K562 (cell line): Measurements from ENCODE around the gene MMP17. TPM values are rescaled to one million over a fixed set of nuclear protein-coding genes. Genes with fewer than 3 reads are reported as not detected.

Experiments used
- ARID1B ChIP-seq: fragments of 450-650 bp; IDR thresholded peaks from 2 replicates; pipeline ENCODE4 v1.6.1; 2016; ENCODE audit warnings: antibody characterized with exemption, mild to moderate bottlenecking, inconsistent platforms
- CREB3 ChIP-seq: fragments of 450-650 bp; conservative IDR thresholded peaks from 2 replicates; pipeline ENCODE4 v1.6.1; 2016; ENCODE audit warnings: missing genetic modification characterization, low read depth, mild to moderate bottlenecking, missing compliant biosample characterization, moderate library complexity
- E2F6 ChIP-seq, 2 experiments: IDR thresholded peaks; 2 replicates each; pipeline ENCODE4 v1.6.1; 2011; ENCODE audit warnings: borderline replicate concordance in 1 of 2, control low read depth in 1 of 2, low read depth in 1 of 2, low read length in 1 of 2, mild to moderate bottlenecking in 1 of 2, mixed read lengths in 1 of 2, moderate library complexity in 1 of 2; ENCODE audit not compliant: insufficient read depth in 1 of 2, insufficient read length in 1 of 2, poor library complexity in 1 of 2, severe bottlenecking in 1 of 2; ENCODE audit errors: extremely low read depth in 1 of 2
- ETV5 ChIP-seq: sonication (generic); formaldehyde crosslinking; IDR thresholded peaks from 2 replicates; pipeline ENCODE4 v1.4.0; 2020; ENCODE audit warnings: low read depth, mild to moderate bottlenecking, missing genetic modification reagents
- GTF2A2 ChIP-seq: IDR thresholded peaks from 2 replicates; pipeline ENCODE4 v1.6.1; 2016; ENCODE audit warnings: mild to moderate bottlenecking, missing genetic modification characterization, missing compliant biosample characterization
- GTF2E2 ChIP-seq: fragments of 200-800 bp; sonication (Bioruptor generic); IDR thresholded peaks from 2 replicates; pipeline ENCODE4 v1.6.1; 2016; ENCODE audit warnings: missing genetic modification characterization, missing compliant biosample characterization
- MLX ChIP-seq, 2 experiments: fragments of 450-650 bp in 1 of 2; sonication (generic) in 1 of 2; formaldehyde crosslinking; conservative IDR thresholded peaks; 2 replicates each; pipeline versions ENCODE4 v1.4.0 to v1.8.1; 2020 to 2022; ENCODE audit warnings: mild to moderate bottlenecking in 1 of 2, missing genetic modification reagents in 1 of 2
- PBX2 ChIP-seq, 2 experiments: IDR thresholded peaks in 1 of 2; conservative IDR thresholded peaks in 1 of 2; 2 replicates each; pipeline ENCODE4 v1.6.1; 2016; ENCODE audit warnings: low read depth in 2 of 2, mild to moderate bottlenecking in 1 of 2, missing compliant biosample characterization in 1 of 2, missing genetic modification characterization in 1 of 2, moderate library complexity in 1 of 2
- POLR2A ChIP-seq: fragments of 450-650 bp; conservative IDR thresholded peaks from 2 replicates; pipeline ENCODE4 v1.6.1; 2016
- RAD21 ChIP-seq, 2 experiments: fragments of 250-450 bp in 1 of 2; fragments of 450-650 bp in 1 of 2; sonication (Bioruptor Pico) in 1 of 2; formaldehyde crosslinking in 1 of 2; IDR thresholded peaks in 1 of 2; conservative IDR thresholded peaks in 1 of 2; 2 replicates each; pipeline versions ENCODE4 v1.4.0 to v1.8.0; 2020 to 2022; ENCODE audit warnings: mild to moderate bottlenecking in 2 of 2, moderate library complexity in 1 of 2
- SAFB ChIP-seq: fragments of 200-400 bp; formaldehyde crosslinking; IDR thresholded peaks from 2 replicates; pipeline ENCODE4 v1.6.1; 2017; ENCODE audit warnings: low read depth, low read length, borderline replicate concordance
- SRF ChIP-seq, 2 experiments: fragments of 250-450, 450-650 bp in 1 of 2; sonication (Bioruptor Pico) in 1 of 2; sonication (generic) in 1 of 2; formaldehyde crosslinking; IDR thresholded peaks; 2 replicates each; pipeline versions ENCODE4 v1.5.0 to v1.5.1; 2020 to 2022; ENCODE audit warnings: mild to moderate bottlenecking in 1 of 2, missing genetic modification reagents in 1 of 2
- TBP ChIP-seq: optimal IDR thresholded peaks from 2 replicates; pipeline ENCODE3; 2011; ENCODE audit warnings: low read depth, low read length, improper control_type of control experiment
- TFAP4 ChIP-seq: sonication (generic); formaldehyde crosslinking; IDR thresholded peaks from 2 replicates; pipeline ENCODE4 v1.8.0; 2022; ENCODE audit warnings: missing genetic modification reagents, mild to moderate bottlenecking, moderate library complexity, borderline replicate concordance
- THAP7 ChIP-seq: fragments of 250-450 bp; sonication (Bioruptor Pico); IDR thresholded peaks from 2 replicates; pipeline ENCODE4 v1.5.0; 2021
- TOE1 ChIP-seq, 2 experiments: fragments of 450-650 bp in 1 of 2; sonication (generic) in 1 of 2; formaldehyde crosslinking in 1 of 2; IDR thresholded peaks; 2 replicates each; pipeline versions ENCODE4 v1.7.1 to v1.8.0; 2016 to 2022; ENCODE audit warnings: borderline replicate concordance in 2 of 2, mild to moderate bottlenecking in 2 of 2, antibody characterized with exemption in 1 of 2, inconsistent platforms in 1 of 2, low read depth in 1 of 2, missing genetic modification reagents in 1 of 2, moderate library complexity in 1 of 2
- ZKSCAN8 ChIP-seq: fragments of 200-800 bp; sonication (Bioruptor generic); IDR thresholded peaks from 2 replicates; pipeline ENCODE4 v1.6.1; 2016; ENCODE audit warnings: missing genetic modification characterization, missing compliant biosample characterization
- ZNF586 ChIP-seq: fragments of 450-650 bp; formaldehyde crosslinking; conservative IDR thresholded peaks from 2 replicates; pipeline ENCODE4 v1.4.0; 2020; ENCODE audit warnings: mild to moderate bottlenecking, moderate library complexity
- polyA plus RNA-seq, 8 experiments: library from polyadenylated mRNA; depleted of rRNA in 4 of 8; stranded (reverse) in 5 of 8; unstranded in 3 of 8; fragments of >200 nt; fragmentation: Nextera tagmentation in 2 of 8; fragmentation: Illumina TruSeq in 1 of 8; extraction: Ambion mirVana in 2 of 8; extraction: Trizol in 1 of 8; gene quantifications; 2 replicates each; pipeline versions ENCODE4 v1.2.1 to v1.2.3, GENCODE V29; 2011 to 2014; ENCODE audit warnings: inconsistent platforms in 1 of 8, missing spikeins in 1 of 8
- total RNA-seq, 7 experiments: library from RNA; depleted of rRNA in 6 of 7; stranded (reverse); fragments of >200 nt in 6 of 7; fragmentation: Illumina TruSeq in 2 of 7; extraction: Trizol in 2 of 7; gene quantifications; 2 replicates each; pipeline versions ENCODE4 v1.2.1 to v1.2.3, GENCODE V29; 2011 to 2021; ENCODE audit warnings: low replicate concordance in 1 of 7

MMP17 gene
- total and polyA plus RNA-seq, 9 of the 15 experiments (the other 6 are each of a cell fraction or from before 2014, with no cell fraction given) = 1.1 to 21.2 (median 17.1) TPM; not detected in 2

GRCh38 chr12:131830335-131830913 is 2.2 kb downstream of the MMP17 start (continued):
- TF ChIP-seq E2F6 (IDR thresholded peaks at IDR 0.05; ENCODE audit: borderline replicate concordance in 1 of 2, extremely low read depth in 1 of 2, insufficient read depth in 1 of 2, insufficient read length in 1 of 2, low read depth in 1 of 2, low read length in 1 of 2, poor library complexity in 1 of 2, severe bottlenecking in 1 of 2) (peak; percentile 7 to 67), ZKSCAN8 (CRISPR knock-in tag) (no peak), ZNF586 (no peak), GTF2A2 (tag) (no peak), ETV5 (CRISPR knock-in tag) (0 out of 2 replicates have a peak, but pooled peaks have one; percentile 20), GTF2E2 (tag) (no peak), CREB3 (tag) (no peak), TFAP4 (peak; percentile 65; the same call in 1 of the 2 replicates), TBP (no peak), POLR2A (no peak), SRF (CRISPR knock-in tag; IDR thresholded peaks at IDR 0.05) (peak in 1 of 2 experiments; percentile 37; a peak in 2 of 4 replicates), ARID1B (no peak), MLX (CRISPR knock-in tag; conservative IDR thresholded peaks at IDR 0.05) (no peak), PBX2 (CRISPR knock-in tag; IDR thresholded peaks at IDR 0.05; ENCODE audit: low read depth) (no peak), PBX2 (tag; conservative IDR thresholded peaks at IDR 0.05; ENCODE audit: low read depth) (no peak), RAD21 (CRISPR knock-in tag; conservative IDR thresholded peaks at IDR 0.05 in 1 of 2, IDR thresholded peaks at IDR 0.05 in 1 of 2) (peak; percentile 90 to 92), THAP7 (CRISPR knock-in tag) (no peak), TOE1 (IDR thresholded peaks at IDR 0.05; ENCODE audit: borderline replicate concordance) (peak; percentile 35; the same call in 1 of the 2 replicates), TOE1 (CRISPR knock-in tag; IDR thresholded peaks at IDR 0.05; ENCODE audit: borderline replicate concordance, low read depth) (no peak), SAFB (0 out of 2 replicates have a peak, but pooled peaks have one; percentile 53)
